Naive thymus-derived CD4-positive, alpha-beta T cell (primary cell): ENCODE measurements around the gene CCT8L2. TPM values are rescaled to one million over a fixed set of nuclear protein-coding genes. Genes with fewer than 3 reads are reported as not detected.
"Not testable (repeated sequence)": the region's sequence is repeated elsewhere in the genome, so short reads cannot be mapped to it uniquely, and the experiment has no call there.

Source experiments
- ATAC-seq: fragments of 150-1000 bp; cut with Tn5 transposase; 2 replicates; pipeline ENCODE4 v1.10.0; 2021; ENCODE audit warnings: mild to moderate bottlenecking, moderate library complexity
- CTCF ChIA-PET: fragments of 350-600 bp; sonication (Branson Sonifier 250); formaldehyde crosslinking; loops from one replicate; lab custom pipeline; 2021; ENCODE audit warnings: antibody characterized with exemption; lab: Charles Lee
- POLR2A ChIA-PET: fragments of 350-600 bp; sonication (Branson Sonifier 250); formaldehyde crosslinking; loops from one replicate; lab custom pipeline; 2021; ENCODE audit warnings: antibody characterized with exemption, inconsistent platforms; lab: Charles Lee
- DNase-seq, 9 donors: peaks; one replicate each; pipeline versions ENCODE4 v3.0.0 to v3.0.0-alpha.2; 2020 to 2022; ENCODE audit warnings: mixed read lengths in 1 of 9
- H3K27ac ChIP-seq: one replicate; pipeline ENCODE4 v1.7.0; 2013; ENCODE audit warnings: mild to moderate bottlenecking, low read depth, low read length, moderate library complexity
- H3K27me3 ChIP-seq, 2 donors: one replicate each; pipeline ENCODE4 v1.7.0; 2013; ENCODE audit warnings: low read length in 2 of 2, mild to moderate bottlenecking in 2 of 2, moderate library complexity in 2 of 2; ENCODE audit not compliant: control insufficient read depth in 2 of 2, insufficient read depth in 2 of 2
- H3K36me3 ChIP-seq, 3 experiments: 1 replicate in 2 of 3; 2 replicates in 1 of 3; pipeline ENCODE4 v1.7.0; 2013; ENCODE audit warnings: low read length in 3 of 3, mild to moderate bottlenecking in 3 of 3, moderate library complexity in 1 of 3; ENCODE audit not compliant: insufficient read depth in 3 of 3, control insufficient read depth in 2 of 3
- H3K4me1 ChIP-seq, 2 donors: one replicate each; pipeline ENCODE4 v1.7.0; 2013; ENCODE audit warnings: low read length in 2 of 2, mild to moderate bottlenecking in 2 of 2, moderate library complexity in 1 of 2; ENCODE audit not compliant: control insufficient read depth in 2 of 2, insufficient read depth in 2 of 2
- H3K4me3 ChIP-seq: 2 replicates; pipeline ENCODE4 v1.7.0; 2013; ENCODE audit warnings: mild to moderate bottlenecking, low read length
- H3K9me3 ChIP-seq, 3 experiments: 1 replicate in 2 of 3; 2 replicates in 1 of 3; pipeline ENCODE4 v1.7.0; 2013; ENCODE audit warnings: low read length in 3 of 3; ENCODE audit not compliant: control insufficient read depth in 2 of 3
- H3K27ac Mint-ChIP-seq, 9 donors: one replicate each; pipeline ENCODE4 v1.8.0; 2020 to 2022; ENCODE audit warnings: mixed read lengths in 9 of 9, mild to moderate bottlenecking in 8 of 9, moderate library complexity in 5 of 9, inconsistent platforms in 2 of 9
- H3K27me3 Mint-ChIP-seq, 5 donors: one replicate each; pipeline ENCODE4 v1.8.0; 2021 to 2022; ENCODE audit warnings: mixed read lengths in 5 of 5, mild to moderate bottlenecking in 1 of 5
- H3K36me3 Mint-ChIP-seq, 5 donors: one replicate each; pipeline ENCODE4 v1.8.0; 2020 to 2022; ENCODE audit warnings: mixed read lengths in 5 of 5, mild to moderate bottlenecking in 3 of 5, inconsistent platforms in 1 of 5
- H3K4me1 Mint-ChIP-seq, 7 donors: one replicate each; pipeline ENCODE4 v1.8.0; 2020 to 2022; ENCODE audit warnings: mixed read lengths in 7 of 7, mild to moderate bottlenecking in 3 of 7, inconsistent platforms in 1 of 7
- H3K4me3 Mint-ChIP-seq, 10 donors: one replicate each; pipeline ENCODE4 v1.8.0; 2020 to 2022; ENCODE audit warnings: mild to moderate bottlenecking in 10 of 10, mixed read lengths in 10 of 10, moderate library complexity in 6 of 10, inconsistent platforms in 2 of 10
- H3K9me3 Mint-ChIP-seq, 11 donors: one replicate each; pipeline ENCODE4 v1.8.0; 2020 to 2022; ENCODE audit warnings: mixed read lengths in 11 of 11, mild to moderate bottlenecking in 4 of 11, inconsistent platforms in 1 of 11, moderate library complexity in 1 of 11
- intact Hi-C, 2 donors: fragments of 100-400 bp; cut with micrococcal nuclease; formaldehyde crosslinking; loops; one replicate each; pipeline ENCODE4 v1.15.1; 2023
- polyA plus RNA-seq, 2 donors: library from polyadenylated mRNA; unstranded; fragments of 300-500 nt; fragmentation: Illumina TruSeq; gene quantifications; one replicate each; pipeline ENCODE4 v1.2.3, GENCODE V29; 2021
- total RNA-seq, 6 experiments: library from RNA in 5 of 6; stranded (reverse) in 5 of 6; gene quantifications; 1 replicate in 5 of 6; 2 replicates in 1 of 6; pipeline ENCODE4 v1.2.3 and lab custom pipeline; 2021 to 2026

The CCT8L2 gene
- total and polyA plus RNA-seq, 7 experiments from 2014 or later: not detected

- H3K4me3 Mint-ChIP-seq, CTCF ChIA-PET, intact Hi-C loops, H3K9me3 Mint-ChIP-seq, H3K36me3 Mint-ChIP-seq, H3K27me3 ChIP-seq, H3K4me1 Mint-ChIP-seq, DNase-seq, H3K27ac Mint-ChIP-seq, H3K36me3 ChIP-seq, H3K9me3 ChIP-seq, H3K4me3 ChIP-seq, H3K27ac ChIP-seq, H3K4me1 ChIP-seq, POLR2A ChIA-PET, ATAC-seq: not testable (repeated sequence)
- peaks cover 10 to 41% (median 28%) of the 10 kb centered on the region in 5 donors for H3K27me3 Mint-ChIP-seq
Observed at GRCh38 chr22:16595251-16595650, 2.6 kb upstream of the CCT8L2 start.

- Mint-ChIP-seq H3K9me3 (peaks cover 0 to 7% (median 0%) of the 10 kb centered on the region in 11 donors), H3K4me1 (peaks cover 0 to 2% (median 0%) of the 10 kb centered on the region in 7 donors), H3K36me3 (no peaks in the 10 kb centered on the region), H3K27me3 (peaks cover 0 to 34% (median 19%) of the 10 kb centered on the region in 5 donors), H3K27ac (no peak overlapping the region), H3K4me3 (no peak overlapping the region)
- ATAC-seq (no peak), DNase-seq (no peak)
- Histone ChIP-seq H3K9me3 (no peaks in the 10 kb centered on the region), H3K27ac (no peak overlapping the region), H3K36me3 (no peaks in the 10 kb centered on the region), H3K4me1 (no peaks in the 10 kb centered on the region), H3K4me3 (no peak overlapping the region), H3K27me3 (no peaks in the 10 kb centered on the region)
- POLR2A ChIA-PET: no interaction called here
- CTCF ChIA-PET: no interaction called here
- intact Hi-C loops: no loop called here
Observed at GRCh38 chr22:16594026-16594425, 1.4 kb upstream of the CCT8L2 start.

- H3K27ac Mint-ChIP-seq, CTCF ChIA-PET, H3K4me3 ChIP-seq, H3K27ac ChIP-seq, H3K4me3 Mint-ChIP-seq, H3K36me3 Mint-ChIP-seq, H3K9me3 Mint-ChIP-seq, ATAC-seq, H3K4me1 ChIP-seq, H3K27me3 ChIP-seq, POLR2A ChIA-PET, DNase-seq, intact Hi-C loops, H3K4me1 Mint-ChIP-seq, H3K9me3 ChIP-seq, H3K36me3 ChIP-seq: not testable (repeated sequence)
- peaks cover 0 to 28% (median 11%) of the 10 kb centered on the region in 5 donors for H3K27me3 Mint-ChIP-seq
Observed at GRCh38 chr22:16592231-16592630, 379 bp downstream of the CCT8L2 start.

- CTCF ChIA-PET, H3K27ac ChIP-seq, H3K36me3 ChIP-seq, H3K9me3 ChIP-seq, intact Hi-C loops, H3K4me1 ChIP-seq, H3K4me1 Mint-ChIP-seq, H3K4me3 ChIP-seq, POLR2A ChIA-PET, DNase-seq, H3K36me3 Mint-ChIP-seq, H3K27me3 ChIP-seq, H3K27ac Mint-ChIP-seq, H3K9me3 Mint-ChIP-seq, ATAC-seq, H3K4me3 Mint-ChIP-seq: not testable (repeated sequence)
- H3K27me3 Mint-ChIP-seq: peaks cover 0 to 18% (median 6%) of the 10 kb centered on the region in 5 donors
Observed at GRCh38 chr22:16591136-16591535, 1.5 kb downstream of the CCT8L2 start.

- ChIA-PET POLR2A (no interaction called here), CTCF (no interaction called here)
- H3K27me3 Mint-ChIP-seq: peaks cover 0 to 11% (median 0%) of the 10 kb centered on the region in 5 donors
- DNase-seq (no peak), ATAC-seq (no peak)
- H3K9me3 Mint-ChIP-seq: peaks cover 0 to 4% (median 0%) of the 10 kb centered on the region in 11 donors
- H3K4me1 ChIP-seq: no peaks in the 10 kb centered on the region
- H3K4me1 Mint-ChIP-seq: no peaks in the 10 kb centered on the region
- H3K27ac Mint-ChIP-seq: no peak overlapping the region
- no peaks in the 10 kb centered on the region for H3K9me3 ChIP-seq
- intact Hi-C loops: no loop called here
- H3K27ac ChIP-seq: no peak overlapping the region
- H3K4me3 Mint-ChIP-seq: no peak overlapping the region
- no peaks in the 10 kb centered on the region for H3K36me3 ChIP-seq
- no peaks in the 10 kb centered on the region for H3K27me3 ChIP-seq
- no peak overlapping the region for H3K4me3 ChIP-seq
- H3K36me3 Mint-ChIP-seq: no peaks in the 10 kb centered on the region
Observed at GRCh38 chr22:16586991-16587390, 5.6 kb downstream of the CCT8L2 start.

GRCh38 chr22:16586170-16586569 is 6.4 kb downstream of the CCT8L2 start:
- POLR2A ChIA-PET: no interaction called here

GRCh38 chr22:16580872-16581271 is 11.7 kb downstream of the CCT8L2 start:
- H3K9me3 Mint-ChIP-seq: not testable (repeated sequence)

More at GRCh38 chr22:16586170-16586569, 6.4 kb downstream of the CCT8L2 start:
- no peak for DNase-seq
- intact Hi-C loops: no loop called here
- no peaks in the 10 kb centered on the region for H3K4me1 ChIP-seq
- no peak for ATAC-seq
- peaks cover 0 to 11% (median 0%) of the 10 kb centered on the region in 5 donors for H3K27me3 Mint-ChIP-seq
- H3K27ac Mint-ChIP-seq: no peak overlapping the region
- H3K4me3 Mint-ChIP-seq: no peak overlapping the region
- H3K27me3 ChIP-seq: no peaks in the 10 kb centered on the region
- H3K36me3 ChIP-seq: no peaks in the 10 kb centered on the region
- H3K4me3 ChIP-seq: no peak overlapping the region
- H3K9me3 Mint-ChIP-seq: peaks cover 0 to 4% (median 0%) of the 10 kb centered on the region in 11 donors
- CTCF ChIA-PET: no interaction called here
- H3K4me1 Mint-ChIP-seq: no peaks in the 10 kb centered on the region
- H3K27ac ChIP-seq: no peak overlapping the region
- no peaks in the 10 kb centered on the region for H3K36me3 Mint-ChIP-seq
- no peaks in the 10 kb centered on the region for H3K9me3 ChIP-seq

More at GRCh38 chr22:16580872-16581271, 11.7 kb downstream of the CCT8L2 start:
- H3K4me1 Mint-ChIP-seq, H3K36me3 Mint-ChIP-seq, ATAC-seq, H3K36me3 ChIP-seq, H3K4me3 ChIP-seq, H3K4me3 Mint-ChIP-seq, H3K27ac Mint-ChIP-seq, H3K27me3 ChIP-seq, H3K9me3 ChIP-seq, H3K27ac ChIP-seq, DNase-seq, POLR2A ChIA-PET, intact Hi-C loops, CTCF ChIA-PET, H3K4me1 ChIP-seq: not testable (repeated sequence)
- H3K27me3 Mint-ChIP-seq: peaks cover 0 to 11% (median 0%) of the 10 kb centered on the region in 5 donors
